ENCODE data around the gene SLC9A2.

DNA sequence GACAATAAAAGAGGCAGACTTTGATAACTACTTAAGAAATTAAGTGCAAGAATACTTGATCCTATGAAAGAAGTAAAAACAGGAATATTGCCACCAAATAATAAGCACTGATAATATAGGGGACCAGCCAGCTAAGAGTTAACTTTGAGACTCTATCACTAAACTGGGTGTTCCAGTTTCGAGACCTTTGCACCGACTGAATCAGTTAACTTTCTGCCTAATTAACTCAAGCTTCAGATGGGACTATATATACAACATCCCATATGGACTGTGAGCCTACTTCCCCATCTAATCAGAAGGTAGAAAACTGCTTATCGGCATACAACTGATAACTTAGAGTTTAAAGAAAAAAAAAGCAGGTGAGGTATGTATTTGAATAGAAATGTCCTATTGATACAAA, 25.8 kb upstream of the SLC9A2 start:
- TF ChIP-seq, protein P1, sequence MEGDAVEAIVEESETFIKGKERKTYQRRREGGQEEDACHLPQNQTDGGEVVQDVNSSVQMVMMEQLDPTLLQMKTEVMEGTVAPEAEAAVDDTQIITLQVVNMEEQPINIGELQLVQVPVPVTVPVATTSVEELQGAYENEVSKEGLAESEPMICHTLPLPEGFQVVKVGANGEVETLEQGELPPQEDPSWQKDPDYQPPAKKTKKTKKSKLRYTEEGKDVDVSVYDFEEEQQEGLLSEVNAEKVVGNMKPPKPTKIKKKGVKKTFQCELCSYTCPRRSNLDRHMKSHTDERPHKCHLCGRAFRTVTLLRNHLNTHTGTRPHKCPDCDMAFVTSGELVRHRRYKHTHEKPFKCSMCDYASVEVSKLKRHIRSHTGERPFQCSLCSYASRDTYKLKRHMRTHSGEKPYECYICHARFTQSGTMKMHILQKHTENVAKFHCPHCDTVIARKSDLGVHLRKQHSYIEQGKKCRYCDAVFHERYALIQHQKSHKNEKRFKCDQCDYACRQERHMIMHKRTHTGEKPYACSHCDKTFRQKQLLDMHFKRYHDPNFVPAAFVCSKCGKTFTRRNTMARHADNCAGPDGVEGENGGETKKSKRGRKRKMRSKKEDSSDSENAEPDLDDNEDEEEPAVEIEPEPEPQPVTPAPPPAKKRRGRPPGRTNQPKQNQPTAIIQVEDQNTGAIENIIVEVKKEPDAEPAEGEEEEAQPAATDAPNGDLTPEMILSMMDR (IDR thresholded peaks at IDR 0.05), result no peak
- TF ChIP-seq POLR2AphosphoS5 (IDR thresholded peaks at IDR 0.05) (no peak), POLR2A (IDR thresholded peaks at IDR 0.05; ENCODE audit: low read depth) (no peak)
